ENCODE data around the gene PGM5. TPM values are rescaled to one million over a fixed set of nuclear protein-coding genes. Genes with fewer than 3 reads are reported as not detected.

PGM5 gene
- 1 to 10 TPM in 1 of 2 donors, under 1 TPM in 1; 0.67 to 1.4 TPM for total RNA-seq

GRCh38 chr9:68356380-68357118, at the start of gene PGM5:
PGM5 (plus strand) TSS chr9:68356611; CDS start chr9:68357128, 517 bp downstream.

GRCh38 chr9:68540712-68541535, 184.5 kb downstream of the PGM5 start, which contains the start of gene TMEM252:
TMEM252 (minus strand) TSS chr9:68540883; CDS start chr9:68540814, 69 bp downstream.

Other genes starting within 250 kb of the PGM5 start
- 10 to 100 TPM; 11.0 to 16.3 TPM for gene ZNG1C, start 114.6 kb upstream of the PGM5 start, total RNA-seq
- under 1 TPM in 1 of 2 donors, not detected in 1; under 0.01 TPM for gene FOXD4L3, start 53.7 kb upstream of the PGM5 start, total RNA-seq
- not detected for gene TMEM252, start 184.3 kb downstream of the PGM5 start, total RNA-seq